GM21825 (cell line): ENCODE data around the gene CRACDL.

Experiments
- ATAC-seq: cut with Tn5 transposase; IDR thresholded peaks from one replicate; pipeline ENCODE4 v1.9.1; 2021; ENCODE audit warnings: mild to moderate bottlenecking, moderate library complexity; ENCODE audit not compliant: unreplicated experiment

Gene CRACDL

GRCh38 chr2:98924910-98925309 lies 11.1 kb downstream of the CRACDL start:
- ATAC-seq, result no peak

GRCh38 chr2:98924038-98924830 lies 11.8 kb downstream of the CRACDL start:
- no peak for ATAC-seq

- no peak for ATAC-seq
Observed at GRCh38 chr2:98923244-98923940, 12.6 kb downstream of the CRACDL start.

GRCh38 chr2:98921062-98921461 lies 15.0 kb downstream of the CRACDL start:
- no peak for ATAC-seq

- no peak for ATAC-seq
Observed at GRCh38 chr2:98917031-98917471, 19.0 kb downstream of the CRACDL start.

- no peak for ATAC-seq
Observed at GRCh38 chr2:98915751-98916358, 20.2 kb downstream of the CRACDL start.

- no peak for ATAC-seq
Observed at GRCh38 chr2:98914713-98915580, 21.1 kb downstream of the CRACDL start.

GRCh38 chr2:98913916-98914712 lies 21.9 kb downstream of the CRACDL start:
- ATAC-seq, result no peak

- ATAC-seq, result no peak
Observed at GRCh38 chr2:98912957-98913915, 22.8 kb downstream of the CRACDL start.

- no peak for ATAC-seq
Observed at GRCh38 chr2:98912221-98912851, 23.7 kb downstream of the CRACDL start.

- no peak for ATAC-seq
Observed at GRCh38 chr2:98911376-98912154, 24.5 kb downstream of the CRACDL start.

GRCh38 chr2:98911126-98911375 lies 25.0 kb downstream of the CRACDL start:
- ATAC-seq, result no peak

GRCh38 chr2:98910349-98911125 lies 25.5 kb downstream of the CRACDL start:
- no peak for ATAC-seq

- no peak for ATAC-seq
Observed at GRCh38 chr2:98909317-98910211, 26.5 kb downstream of the CRACDL start.

GRCh38 chr2:98908931-98909316 lies 27.1 kb downstream of the CRACDL start:
- no peak for ATAC-seq
